WTC11 (cell line): ENCODE results near the gene PTPRK. TPM values are rescaled to one million over a fixed set of nuclear protein-coding genes. Genes with fewer than 3 reads are reported as not detected.

ENCODE experiments used
- ATAC-seq: fragments of 200-7000 bp; cut with Tn5 transposase; 2 replicates; pipeline ENCODE4 v1.10.0; 2021; ENCODE audit warnings: mild to moderate bottlenecking, moderate library complexity
- CTCF ChIA-PET: fragments of 300-600 bp; sonication (Branson Sonifier 250); formaldehyde crosslinking; loops from one replicate; lab custom pipeline; 2021; ENCODE audit warnings: antibody characterized with exemption; lab: Charles Lee
- POLR2A ChIA-PET: fragments of 350-600 bp; sonication (Branson Sonifier 250); formaldehyde crosslinking; loops from one replicate; lab custom pipeline; 2021; ENCODE audit warnings: antibody characterized with exemption; lab: Charles Lee
- DNase-seq: peaks from one replicate; pipeline ENCODE4 v3.0.0; 2021; ENCODE audit warnings: low spot score
- H3K27ac Mint-ChIP-seq: 2 replicates; pipeline ENCODE4 v1.8.0; 2021; ENCODE audit warnings: mixed read lengths
- H3K27me3 Mint-ChIP-seq: 2 replicates; pipeline ENCODE4 v1.8.0; 2021; ENCODE audit warnings: low read depth, mild to moderate bottlenecking, moderate library complexity, mixed read lengths
- H3K36me3 Mint-ChIP-seq: 2 replicates; pipeline ENCODE4 v1.8.0; 2021; ENCODE audit warnings: mixed read lengths
- H3K4me1 Mint-ChIP-seq: 2 replicates; pipeline ENCODE4 v1.8.0; 2022; ENCODE audit warnings: mixed read lengths
- H3K4me3 Mint-ChIP-seq: 2 replicates; pipeline ENCODE4 v1.8.0; 2021; ENCODE audit warnings: mild to moderate bottlenecking, moderate library complexity, mixed read lengths
- H3K9me3 Mint-ChIP-seq: 2 replicates; pipeline ENCODE4 v1.8.0; 2021; ENCODE audit warnings: mixed read lengths
- ATF3 ChIP-seq: sonication (generic); formaldehyde crosslinking; conservative IDR thresholded peaks from 2 replicates; pipeline ENCODE4 v1.8.1; 2022; ENCODE audit warnings: mild to moderate bottlenecking, missing genetic modification reagents
- ATF6 ChIP-seq: sonication (generic); formaldehyde crosslinking; IDR thresholded peaks from 2 replicates; pipeline ENCODE4 v1.8.1; 2023; ENCODE audit warnings: mild to moderate bottlenecking, missing genetic modification reagents
- CREB1 ChIP-seq: sonication (generic); formaldehyde crosslinking; IDR thresholded peaks from 2 replicates; pipeline ENCODE4 v1.8.0; 2023; ENCODE audit warnings: mild to moderate bottlenecking, missing genetic modification reagents
- ELF4 ChIP-seq: sonication (generic); formaldehyde crosslinking; IDR thresholded peaks from 2 replicates; pipeline ENCODE4 v1.8.1; 2022; ENCODE audit warnings: low read depth, mild to moderate bottlenecking, moderate library complexity, missing genetic modification reagents
- GTF2I ChIP-seq: fragments of 250-450 bp; sonication (Bioruptor Pico); conservative IDR thresholded peaks from 2 replicates; pipeline ENCODE4 v1.4.0; 2021; ENCODE audit warnings: mild to moderate bottlenecking
- HMGA2 ChIP-seq: fragments of 250-450 bp; sonication (Bioruptor Pico); IDR thresholded peaks from 2 replicates; pipeline ENCODE4 v1.4.0; 2021; ENCODE audit warnings: mild to moderate bottlenecking, moderate library complexity
- KAT7 ChIP-seq: sonication (generic); formaldehyde crosslinking; IDR thresholded peaks from 2 replicates; pipeline ENCODE4 v1.8.1; 2023; ENCODE audit warnings: missing genetic modification reagents, mild to moderate bottlenecking, borderline replicate concordance
- MXD4 ChIP-seq: fragments of 250-450 bp; sonication (Bioruptor Pico); IDR thresholded peaks from 2 replicates; pipeline ENCODE4 v1.8.0; 2021; ENCODE audit warnings: mild to moderate bottlenecking, moderate library complexity, borderline replicate concordance
- NFE2L1 ChIP-seq: sonication (generic); formaldehyde crosslinking; IDR thresholded peaks from 2 replicates; pipeline ENCODE4 v1.8.1; 2023; ENCODE audit warnings: missing genetic modification reagents
- NR1H2 ChIP-seq: sonication (generic); formaldehyde crosslinking; IDR thresholded peaks from 2 replicates; pipeline ENCODE4 v1.9.0; 2021; ENCODE audit warnings: mild to moderate bottlenecking, moderate library complexity, missing genetic modification reagents
- NR3C1 ChIP-seq: sonication (generic); formaldehyde crosslinking; conservative IDR thresholded peaks from 2 replicates; pipeline ENCODE4 v1.8.1; 2023; ENCODE audit warnings: low read depth, mild to moderate bottlenecking, missing genetic modification reagents
- TP53 ChIP-seq: sonication (generic); formaldehyde crosslinking; IDR thresholded peaks from 2 replicates; pipeline ENCODE4 v1.8.1; 2023; ENCODE audit warnings: mild to moderate bottlenecking, missing genetic modification reagents
- USF2 ChIP-seq: sonication (generic); formaldehyde crosslinking; IDR thresholded peaks from 2 replicates; pipeline ENCODE4 v1.8.1; 2023; ENCODE audit warnings: mild to moderate bottlenecking, missing genetic modification reagents, moderate library complexity
- ZNF423 ChIP-seq: fragments of 250-450 bp; sonication (Bioruptor Pico); IDR thresholded peaks from 2 replicates; pipeline ENCODE4 v2.1.2; 2022; ENCODE audit warnings: mild to moderate bottlenecking, moderate library complexity
- ZNF425 ChIP-seq: fragments of 250-450 bp; sonication (Bioruptor Pico); conservative IDR thresholded peaks from 2 replicates; pipeline ENCODE4 v1.9.0; 2021; ENCODE audit warnings: mild to moderate bottlenecking
- total RNA-seq: library from RNA; stranded (reverse); gene quantifications from 3 replicates; pipeline ENCODE4 v1.2.3, GENCODE V29; 2021
- TF ChIP-seq, protein P1 (sequence below): sonication (generic); formaldehyde crosslinking; IDR thresholded peaks from 2 replicates; pipeline ENCODE4 v1.8.1; 2022; ENCODE audit warnings: mild to moderate bottlenecking, moderate library complexity, missing genetic modification reagents
- TF ChIP-seq, protein P2 (sequence below): sonication (generic); formaldehyde crosslinking; IDR thresholded peaks from 2 replicates; pipeline ENCODE4 v1.8.1; 2023; ENCODE audit warnings: mild to moderate bottlenecking, moderate library complexity, missing genetic modification reagents
- TF ChIP-seq, protein P3 (sequence below): fragments of 250-450 bp; sonication (Bioruptor Pico); IDR thresholded peaks from 2 replicates; pipeline ENCODE4 v1.9.0; 2021; ENCODE audit warnings: mild to moderate bottlenecking
- TF ChIP-seq, protein P4 (sequence below): sonication (generic); formaldehyde crosslinking; IDR thresholded peaks from 2 replicates; pipeline ENCODE4 v1.8.1; 2022; ENCODE audit warnings: missing genetic modification reagents, borderline replicate concordance

PTPRK gene
- total RNA-seq, 1 experiment from 2014 or later, result 44.8 TPM

DNA sequence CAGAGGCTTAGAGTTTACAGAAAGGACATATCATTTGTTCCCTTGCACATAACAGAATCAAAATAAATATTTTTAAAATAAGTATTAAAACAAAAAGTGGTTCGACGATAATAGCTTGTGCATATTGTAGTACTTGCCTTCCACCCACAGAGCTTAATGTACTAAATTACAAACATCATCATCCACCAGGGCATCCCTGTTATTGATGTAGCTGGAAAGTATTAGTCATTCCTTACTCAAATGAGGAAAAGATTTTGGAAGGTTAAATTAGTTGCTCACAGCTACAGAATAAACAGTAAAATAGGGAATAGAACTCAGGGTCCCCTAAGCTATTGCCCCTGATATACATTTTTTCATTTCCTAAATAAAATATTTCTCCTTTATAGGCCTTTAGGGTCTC, 150.3 kb downstream of the PTPRK start:
- POLR2A ChIA-PET, result interaction anchor here (0.6 kb wide), 1 partner anchor 1368 kb away, joined by 4 read pairs; no protein-coding TSS in a partner anchor
- no peaks in the 10 kb centered on the region for H3K27me3 Mint-ChIP-seq
- no peak for ATAC-seq
- H3K36me3 Mint-ChIP-seq, result peaks cover 10% of the 10 kb centered on the region
- peaks cover 10% of the 10 kb centered on the region for H3K4me1 Mint-ChIP-seq
- H3K27ac Mint-ChIP-seq, result no peak overlapping the region
- H3K9me3 Mint-ChIP-seq, result peaks cover 11% of the 10 kb centered on the region
- DNase-seq, result no peak
- TF ChIP-seq TP53 (CRISPR knock-in tag) (no peak), NR3C1 (CRISPR knock-in tag) (no peak), ELF4 (no peak), ATF3 (no peak), CREB1 (CRISPR knock-in tag) (no peak), ATF6 (no peak)
- TF ChIP-seq, all 79 proteins: peak for 0
- CTCF ChIA-PET, result no interaction called here
- H3K4me3 Mint-ChIP-seq, result no peak overlapping the region

GRCh38 chr6:128368213-128368944, 152.0 kb downstream of the PTPRK start:
- no peak overlapping the region for H3K27ac Mint-ChIP-seq
- H3K4me1 Mint-ChIP-seq, result peaks cover 10% of the 10 kb centered on the region
- no peaks in the 10 kb centered on the region for H3K27me3 Mint-ChIP-seq
- H3K4me3 Mint-ChIP-seq, result no peak overlapping the region
- no peak for TF ChIP-seq ZNF423 (CRISPR knock-in tag)
- no peak for TF ChIP-seq NR1H2 (CRISPR knock-in tag)
- no peak for TF ChIP-seq ATF6
- no peak for TF ChIP-seq KAT7 (CRISPR knock-in tag)
- no peak for TF ChIP-seq ELF4
- TF ChIP-seq HMGA2 (CRISPR knock-in tag), result no peak
- TF ChIP-seq, protein P1, sequence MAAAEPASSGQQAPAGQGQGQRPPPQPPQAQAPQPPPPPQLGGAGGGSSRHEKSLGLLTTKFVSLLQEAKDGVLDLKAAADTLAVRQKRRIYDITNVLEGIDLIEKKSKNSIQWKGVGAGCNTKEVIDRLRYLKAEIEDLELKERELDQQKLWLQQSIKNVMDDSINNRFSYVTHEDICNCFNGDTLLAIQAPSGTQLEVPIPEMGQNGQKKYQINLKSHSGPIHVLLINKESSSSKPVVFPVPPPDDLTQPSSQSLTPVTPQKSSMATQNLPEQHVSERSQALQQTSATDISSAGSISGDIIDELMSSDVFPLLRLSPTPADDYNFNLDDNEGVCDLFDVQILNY (CRISPR knock-in tag), result no peak
- no peak for TF ChIP-seq USF2 (CRISPR knock-in tag)
- TF ChIP-seq, protein P2, sequence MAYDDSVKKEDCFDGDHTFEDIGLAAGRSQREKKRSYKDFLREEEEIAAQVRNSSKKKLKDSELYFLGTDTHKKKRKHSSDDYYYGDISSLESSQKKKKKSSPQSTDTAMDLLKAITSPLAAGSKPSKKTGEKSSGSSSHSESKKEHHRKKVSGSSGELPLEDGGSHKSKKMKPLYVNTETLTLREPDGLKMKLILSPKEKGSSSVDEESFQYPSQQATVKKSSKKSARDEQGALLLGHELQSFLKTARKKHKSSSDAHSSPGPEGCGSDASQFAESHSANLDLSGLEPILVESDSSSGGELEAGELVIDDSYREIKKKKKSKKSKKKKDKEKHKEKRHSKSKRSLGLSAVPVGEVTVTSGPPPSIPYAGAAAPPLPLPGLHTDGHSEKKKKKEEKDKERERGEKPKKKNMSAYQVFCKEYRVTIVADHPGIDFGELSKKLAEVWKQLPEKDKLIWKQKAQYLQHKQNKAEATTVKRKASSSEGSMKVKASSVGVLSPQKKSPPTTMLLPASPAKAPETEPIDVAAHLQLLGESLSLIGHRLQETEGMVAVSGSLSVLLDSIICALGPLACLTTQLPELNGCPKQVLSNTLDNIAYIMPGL (CRISPR knock-in tag), result no peak
- TF ChIP-seq, protein P3, sequence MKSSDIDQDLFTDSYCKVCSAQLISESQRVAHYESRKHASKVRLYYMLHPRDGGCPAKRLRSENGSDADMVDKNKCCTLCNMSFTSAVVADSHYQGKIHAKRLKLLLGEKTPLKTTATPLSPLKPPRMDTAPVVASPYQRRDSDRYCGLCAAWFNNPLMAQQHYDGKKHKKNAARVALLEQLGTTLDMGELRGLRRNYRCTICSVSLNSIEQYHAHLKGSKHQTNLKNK, result no peak
- no peak for TF ChIP-seq MXD4 (CRISPR knock-in tag)
- TF ChIP-seq, protein P4, sequence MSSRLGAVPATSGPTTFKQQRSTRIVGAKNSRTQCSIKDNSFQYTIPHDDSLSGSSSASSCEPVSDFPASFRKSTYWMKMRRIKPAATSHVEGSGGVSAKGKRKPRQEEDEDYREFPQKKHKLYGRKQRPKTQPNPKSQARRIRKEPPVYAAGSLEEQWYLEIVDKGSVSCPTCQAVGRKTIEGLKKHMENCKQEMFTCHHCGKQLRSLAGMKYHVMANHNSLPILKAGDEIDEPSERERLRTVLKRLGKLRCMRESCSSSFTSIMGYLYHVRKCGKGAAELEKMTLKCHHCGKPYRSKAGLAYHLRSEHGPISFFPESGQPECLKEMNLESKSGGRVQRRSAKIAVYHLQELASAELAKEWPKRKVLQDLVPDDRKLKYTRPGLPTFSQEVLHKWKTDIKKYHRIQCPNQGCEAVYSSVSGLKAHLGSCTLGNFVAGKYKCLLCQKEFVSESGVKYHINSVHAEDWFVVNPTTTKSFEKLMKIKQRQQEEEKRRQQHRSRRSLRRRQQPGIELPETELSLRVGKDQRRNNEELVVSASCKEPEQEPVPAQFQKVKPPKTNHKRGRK, result no peak
- no peak for TF ChIP-seq ZNF425
- TF ChIP-seq GTF2I (CRISPR knock-in tag), result no peak
- TF ChIP-seq NFE2L1 (CRISPR knock-in tag), result no peak
- H3K36me3 Mint-ChIP-seq, result no peaks in the 10 kb centered on the region
- POLR2A ChIA-PET, result no interaction called here
- DNase-seq (no peak), ATAC-seq (no peak)
- CTCF ChIA-PET, result no interaction called here
- H3K9me3 Mint-ChIP-seq, result no peaks in the 10 kb centered on the region
